Body of pancreas (tissue), 4 donors: ENCODE measurements around the gene ANXA10. TPM values are rescaled to one million over a fixed set of nuclear protein-coding genes. Genes with fewer than 3 reads are reported as not detected.

Experiments used
- ATAC-seq: fragments of 150-250 bp; one replicate; pipeline ENCODE4 v1.9.1; 2016
- DNase-seq, 4 donors: peaks; one replicate each; pipeline ENCODE4 v3.0.0-alpha.2; 2019
- H3K27ac ChIP-seq, 4 donors: fragments of 200-600 bp; sonication (generic); 1 replicate in 3 of 4; 2 replicates in 1 of 4; pipeline versions ENCODE4 v1.5.1 to v1.6.1; 2016 to 2019; ENCODE audit warnings: mild to moderate bottlenecking in 1 of 4, mixed read lengths in 1 of 4, moderate library complexity in 1 of 4
- H3K27me3 ChIP-seq, 2 donors: fragments of 200-600 bp; sonication (generic); one replicate each; pipeline ENCODE4 v1.6.0; 2016; ENCODE audit warnings: mild to moderate bottlenecking in 1 of 2
- H3K36me3 ChIP-seq, 2 donors: fragments of 200-600 bp; sonication (generic); replicated peaks in 1 of 2; 2 replicates each; pipeline ENCODE4 v1.5.1; 2016; ENCODE audit warnings: low read depth in 2 of 2; ENCODE audit not compliant: insufficient read depth in 1 of 2
- H3K4me1 ChIP-seq: fragments of 200-600 bp; sonication (generic); one replicate; pipeline ENCODE4 v1.6.0; 2016
- H3K4me3 ChIP-seq, 2 donors: fragments of 200-600 bp; sonication (generic); 1 replicate in 1 of 2; 2 replicates in 1 of 2; pipeline ENCODE4 v1.5.1; 2016 to 2019
- H3K9me3 ChIP-seq, 3 donors: fragments of 200-600 bp; sonication (generic); 1 replicate in 2 of 3; 2 replicates in 1 of 3; pipeline ENCODE4 v1.5.1; 2016
- POLR2A ChIP-seq, 3 donors: fragments of 450-650 bp; IDR thresholded peaks; one replicate each; pipeline ENCODE4 v1.6.1; 2016; ENCODE audit warnings: antibody characterized with exemption in 3 of 3, mild to moderate bottlenecking in 2 of 3
- WGBS, 2 donors: methylation state at CpG; one replicate each; pipeline ENCODE4 v1.1.5; 2017; 5-methylcytosine and 5-hydroxymethylcytosine counted together
- intact Hi-C: fragments of 100-400 bp; cut with DNase I; formaldehyde crosslinking; loops from one replicate; pipeline ENCODE4 v1.15.1; 2023
- total RNA-seq, 2 donors: library from RNA; depleted of rRNA; stranded (reverse); fragments of >200 nt; gene quantifications; one replicate each; pipeline ENCODE4 v1.1.0, GENCODE V29; 2016
- TF ChIP-seq, protein P1 (sequence below), 7 experiments: fragments of 450-650 bp in 4 of 7; fragments of 200-600 bp in 3 of 7; sonication (generic) in 3 of 7; IDR thresholded peaks; one replicate each; pipeline ENCODE4 v1.5.1; 2016 to 2019; ENCODE audit warnings: antibody characterized with exemption in 7 of 7

The ANXA10 gene, protein sequence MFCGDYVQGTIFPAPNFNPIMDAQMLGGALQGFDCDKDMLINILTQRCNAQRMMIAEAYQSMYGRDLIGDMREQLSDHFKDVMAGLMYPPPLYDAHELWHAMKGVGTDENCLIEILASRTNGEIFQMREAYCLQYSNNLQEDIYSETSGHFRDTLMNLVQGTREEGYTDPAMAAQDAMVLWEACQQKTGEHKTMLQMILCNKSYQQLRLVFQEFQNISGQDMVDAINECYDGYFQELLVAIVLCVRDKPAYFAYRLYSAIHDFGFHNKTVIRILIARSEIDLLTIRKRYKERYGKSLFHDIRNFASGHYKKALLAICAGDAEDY
- total RNA-seq: 10 to 100 TPM in 1 of 2 donors, not detected in 1; 14.0 TPM

DNA sequence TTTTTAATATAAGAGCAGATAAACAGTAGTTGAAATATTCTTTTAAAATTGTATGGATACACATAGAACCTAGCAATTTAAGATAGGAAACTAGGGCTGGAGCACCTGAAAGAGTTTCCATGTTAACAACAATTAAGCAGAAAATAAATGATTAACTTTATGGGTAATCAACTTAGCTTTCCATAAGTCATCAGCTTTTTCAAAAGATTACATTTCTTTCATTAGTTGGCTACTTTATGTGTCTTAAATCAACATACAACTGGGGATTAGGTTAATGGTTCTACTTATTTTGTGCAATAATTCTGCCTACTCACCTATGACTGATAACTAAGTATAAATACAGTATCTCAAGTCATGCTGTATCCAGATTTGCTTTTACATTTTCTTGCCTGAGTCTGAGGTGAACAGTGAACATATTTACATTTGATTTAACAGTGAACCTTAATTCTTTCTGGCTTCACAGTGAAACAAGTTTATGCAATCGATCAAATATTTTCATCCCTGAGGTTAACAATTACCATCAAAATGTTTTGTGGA is at the start of gene ANXA10:
ANXA10 (plus strand) TSS at position 362 of the 537 bp plus-strand sequence; CDS start at position 526, 164 bp downstream.
- TF ChIP-seq, protein P1, sequence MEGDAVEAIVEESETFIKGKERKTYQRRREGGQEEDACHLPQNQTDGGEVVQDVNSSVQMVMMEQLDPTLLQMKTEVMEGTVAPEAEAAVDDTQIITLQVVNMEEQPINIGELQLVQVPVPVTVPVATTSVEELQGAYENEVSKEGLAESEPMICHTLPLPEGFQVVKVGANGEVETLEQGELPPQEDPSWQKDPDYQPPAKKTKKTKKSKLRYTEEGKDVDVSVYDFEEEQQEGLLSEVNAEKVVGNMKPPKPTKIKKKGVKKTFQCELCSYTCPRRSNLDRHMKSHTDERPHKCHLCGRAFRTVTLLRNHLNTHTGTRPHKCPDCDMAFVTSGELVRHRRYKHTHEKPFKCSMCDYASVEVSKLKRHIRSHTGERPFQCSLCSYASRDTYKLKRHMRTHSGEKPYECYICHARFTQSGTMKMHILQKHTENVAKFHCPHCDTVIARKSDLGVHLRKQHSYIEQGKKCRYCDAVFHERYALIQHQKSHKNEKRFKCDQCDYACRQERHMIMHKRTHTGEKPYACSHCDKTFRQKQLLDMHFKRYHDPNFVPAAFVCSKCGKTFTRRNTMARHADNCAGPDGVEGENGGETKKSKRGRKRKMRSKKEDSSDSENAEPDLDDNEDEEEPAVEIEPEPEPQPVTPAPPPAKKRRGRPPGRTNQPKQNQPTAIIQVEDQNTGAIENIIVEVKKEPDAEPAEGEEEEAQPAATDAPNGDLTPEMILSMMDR (IDR thresholded peaks at IDR 0.05): no peak
- no peak for TF ChIP-seq POLR2A (IDR thresholded peaks at IDR 0.05)
- no peak for ATAC-seq
- H3K27ac ChIP-seq: no peak within 1 kb of the TSS

DNA sequence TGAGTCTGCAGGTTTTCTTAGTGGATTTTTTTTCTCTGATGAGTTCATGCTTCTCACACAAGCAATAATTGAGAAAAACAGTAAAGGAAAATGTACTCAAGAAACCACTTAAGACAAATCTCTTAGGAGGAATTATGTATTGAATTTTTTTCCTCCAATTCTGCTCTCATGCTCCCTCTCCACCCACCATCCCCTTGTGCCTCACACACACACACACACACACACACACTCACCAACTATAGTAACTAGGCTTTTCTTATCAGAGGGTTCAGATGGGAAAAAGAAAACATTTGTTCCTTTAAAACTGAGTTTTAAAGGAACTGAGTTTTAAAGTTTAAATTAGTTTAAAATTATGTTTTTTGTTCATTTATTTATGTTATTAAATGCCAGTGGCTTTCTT is 47.0 kb upstream of the ANXA10 start:
- no peak overlapping the region for H3K4me3 ChIP-seq
- TF ChIP-seq POLR2A (IDR thresholded peaks at IDR 0.05): no peak
- TF ChIP-seq, protein P1 (IDR thresholded peaks at IDR 0.05): no peak

More for the DNA sequence above, at the start of gene ANXA10:
- H3K4me1 ChIP-seq: no peaks in the 10 kb centered on the region
- no peak for DNase-seq
- peaks cover 0 to 5% (median 0%) of the 10 kb centered on the region in 3 donors for H3K9me3 ChIP-seq
- no peak within 1 kb of the TSS for H3K4me3 ChIP-seq
- no peaks in the 10 kb centered on the region for H3K27me3 ChIP-seq
- H3K36me3 ChIP-seq: no peaks in the 10 kb centered on the region
- WGBS, 2 donors: 26 to 33% methylated on average over 1 of the region's 1 CpG
- intact Hi-C loops: no loop called here

DNA sequence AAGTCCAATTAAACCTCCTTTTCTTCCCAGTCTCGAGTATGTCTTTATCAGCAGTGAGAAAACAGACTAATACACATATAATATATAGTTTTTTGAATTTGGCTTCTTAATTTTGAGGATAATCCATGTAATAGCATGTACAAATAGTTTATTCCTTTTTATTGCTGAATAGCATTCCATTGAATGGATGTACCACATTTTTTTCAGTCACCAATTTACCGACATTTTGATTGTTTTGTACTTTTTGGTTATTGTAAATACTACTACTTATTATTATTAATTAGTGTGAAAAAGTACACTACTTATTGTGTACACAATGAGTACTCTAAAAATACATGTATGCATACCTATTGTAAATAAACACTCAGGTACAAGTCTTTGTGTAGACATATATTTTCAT is 42.3 kb upstream of the ANXA10 start:
- ATAC-seq (no peak), DNase-seq (no peak)
- intact Hi-C loops: no loop called here
- Histone ChIP-seq H3K27me3 (no peaks in the 10 kb centered on the region), H3K4me1 (no peaks in the 10 kb centered on the region), H3K4me3 (no peak overlapping the region), H3K9me3 (peaks cover 0 to 3% (median 0%) of the 10 kb centered on the region in 3 donors), H3K27ac (no peak overlapping the region), H3K36me3 (no peaks in the 10 kb centered on the region)
- 49 to 56% methylated on average over 2 of the region's 2 CpGs for WGBS, 2 donors
- TF ChIP-seq, protein P1 (IDR thresholded peaks at IDR 0.05): no peak
- TF ChIP-seq POLR2A (IDR thresholded peaks at IDR 0.05): no peak

More for the DNA sequence above, 47.0 kb upstream of the ANXA10 start:
- no peaks in the 10 kb centered on the region for H3K36me3 ChIP-seq
- ATAC-seq: no peak
- no peak overlapping the region for H3K27ac ChIP-seq
- H3K9me3 ChIP-seq: peaks cover 0 to 3% (median 0%) of the 10 kb centered on the region in 3 donors
- no peaks in the 10 kb centered on the region for H3K4me1 ChIP-seq
- no peaks in the 10 kb centered on the region for H3K27me3 ChIP-seq
- no peak for DNase-seq
- intact Hi-C loops: no loop called here

DNA sequence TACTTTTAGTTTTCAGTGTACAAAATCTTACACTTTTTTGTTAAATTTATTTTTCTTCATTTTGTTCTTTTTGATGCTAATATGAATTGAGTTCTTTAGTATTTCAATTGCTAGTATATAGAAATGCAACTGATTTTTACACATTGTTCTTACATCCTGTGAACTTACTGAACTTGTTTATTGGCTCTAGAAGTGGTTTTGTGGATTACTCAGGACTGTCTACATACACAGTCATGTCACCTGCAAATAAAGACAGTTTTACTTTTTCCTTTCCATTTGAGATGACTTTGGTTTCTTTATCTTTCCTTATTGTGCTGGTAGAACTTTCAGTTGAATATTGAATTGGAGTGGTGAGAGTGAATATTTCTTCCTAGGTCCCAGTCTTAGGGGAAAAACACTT is 40.8 kb upstream of the ANXA10 start:
- Histone ChIP-seq H3K36me3 (no peaks in the 10 kb centered on the region), H3K4me3 (no peak overlapping the region), H3K4me1 (no peaks in the 10 kb centered on the region), H3K9me3 (peaks cover 0 to 3% (median 0%) of the 10 kb centered on the region in 3 donors), H3K27ac (no peak overlapping the region), H3K27me3 (no peaks in the 10 kb centered on the region)
- intact Hi-C loops: no loop called here
- DNase-seq: no peak
- no peak for ATAC-seq
- TF ChIP-seq, protein P1 (IDR thresholded peaks at IDR 0.05): no peak
- no peak for TF ChIP-seq POLR2A (IDR thresholded peaks at IDR 0.05)
